ENCODE data around the gene GSS. TPM values are rescaled to one million over a fixed set of nuclear protein-coding genes. Genes with fewer than 3 reads are reported as not detected.

The GSS gene
- total and polyA plus RNA-seq, 2 of the 8 experiments (the other 6 are each of a cell fraction or from before 2014, with no cell fraction given), result 34.6 to 43.2 TPM

DNA sequence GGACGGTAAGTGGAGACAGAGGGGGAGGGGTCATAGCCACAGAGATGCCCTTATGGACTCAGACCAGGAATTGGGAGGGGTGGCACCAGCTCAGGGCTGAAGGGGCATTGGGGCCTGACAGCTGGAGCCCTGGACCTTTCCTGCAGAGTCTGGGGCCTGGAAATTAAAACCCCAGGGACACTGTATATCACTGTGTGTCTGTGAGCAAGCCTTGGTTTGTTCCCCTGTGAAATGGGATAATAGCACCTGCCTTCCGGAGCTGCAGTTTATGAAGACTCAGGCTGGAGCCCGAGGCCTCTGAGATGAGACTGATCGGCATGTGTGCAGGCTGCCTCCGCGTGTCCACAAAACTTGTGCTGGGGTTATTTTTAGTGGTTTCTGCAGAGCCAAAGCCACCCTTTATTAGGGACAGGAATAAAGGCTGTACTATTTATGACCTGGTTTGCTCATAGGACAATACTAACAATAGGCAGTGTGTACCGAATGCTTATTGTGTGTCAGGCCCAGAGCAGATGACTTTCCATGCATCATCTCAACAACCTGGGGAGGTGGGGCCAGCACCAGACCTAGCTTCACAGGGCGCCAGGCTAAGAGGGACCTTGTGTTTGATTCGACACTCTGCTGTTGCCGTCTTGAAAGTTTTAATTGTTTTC is 22.6 kb upstream of the GSS start (continued):
- TF ChIP-seq JUND (IDR thresholded peaks at IDR 0.05; ENCODE audit: low read length), result no peak
- TF ChIP-seq, protein P1, sequence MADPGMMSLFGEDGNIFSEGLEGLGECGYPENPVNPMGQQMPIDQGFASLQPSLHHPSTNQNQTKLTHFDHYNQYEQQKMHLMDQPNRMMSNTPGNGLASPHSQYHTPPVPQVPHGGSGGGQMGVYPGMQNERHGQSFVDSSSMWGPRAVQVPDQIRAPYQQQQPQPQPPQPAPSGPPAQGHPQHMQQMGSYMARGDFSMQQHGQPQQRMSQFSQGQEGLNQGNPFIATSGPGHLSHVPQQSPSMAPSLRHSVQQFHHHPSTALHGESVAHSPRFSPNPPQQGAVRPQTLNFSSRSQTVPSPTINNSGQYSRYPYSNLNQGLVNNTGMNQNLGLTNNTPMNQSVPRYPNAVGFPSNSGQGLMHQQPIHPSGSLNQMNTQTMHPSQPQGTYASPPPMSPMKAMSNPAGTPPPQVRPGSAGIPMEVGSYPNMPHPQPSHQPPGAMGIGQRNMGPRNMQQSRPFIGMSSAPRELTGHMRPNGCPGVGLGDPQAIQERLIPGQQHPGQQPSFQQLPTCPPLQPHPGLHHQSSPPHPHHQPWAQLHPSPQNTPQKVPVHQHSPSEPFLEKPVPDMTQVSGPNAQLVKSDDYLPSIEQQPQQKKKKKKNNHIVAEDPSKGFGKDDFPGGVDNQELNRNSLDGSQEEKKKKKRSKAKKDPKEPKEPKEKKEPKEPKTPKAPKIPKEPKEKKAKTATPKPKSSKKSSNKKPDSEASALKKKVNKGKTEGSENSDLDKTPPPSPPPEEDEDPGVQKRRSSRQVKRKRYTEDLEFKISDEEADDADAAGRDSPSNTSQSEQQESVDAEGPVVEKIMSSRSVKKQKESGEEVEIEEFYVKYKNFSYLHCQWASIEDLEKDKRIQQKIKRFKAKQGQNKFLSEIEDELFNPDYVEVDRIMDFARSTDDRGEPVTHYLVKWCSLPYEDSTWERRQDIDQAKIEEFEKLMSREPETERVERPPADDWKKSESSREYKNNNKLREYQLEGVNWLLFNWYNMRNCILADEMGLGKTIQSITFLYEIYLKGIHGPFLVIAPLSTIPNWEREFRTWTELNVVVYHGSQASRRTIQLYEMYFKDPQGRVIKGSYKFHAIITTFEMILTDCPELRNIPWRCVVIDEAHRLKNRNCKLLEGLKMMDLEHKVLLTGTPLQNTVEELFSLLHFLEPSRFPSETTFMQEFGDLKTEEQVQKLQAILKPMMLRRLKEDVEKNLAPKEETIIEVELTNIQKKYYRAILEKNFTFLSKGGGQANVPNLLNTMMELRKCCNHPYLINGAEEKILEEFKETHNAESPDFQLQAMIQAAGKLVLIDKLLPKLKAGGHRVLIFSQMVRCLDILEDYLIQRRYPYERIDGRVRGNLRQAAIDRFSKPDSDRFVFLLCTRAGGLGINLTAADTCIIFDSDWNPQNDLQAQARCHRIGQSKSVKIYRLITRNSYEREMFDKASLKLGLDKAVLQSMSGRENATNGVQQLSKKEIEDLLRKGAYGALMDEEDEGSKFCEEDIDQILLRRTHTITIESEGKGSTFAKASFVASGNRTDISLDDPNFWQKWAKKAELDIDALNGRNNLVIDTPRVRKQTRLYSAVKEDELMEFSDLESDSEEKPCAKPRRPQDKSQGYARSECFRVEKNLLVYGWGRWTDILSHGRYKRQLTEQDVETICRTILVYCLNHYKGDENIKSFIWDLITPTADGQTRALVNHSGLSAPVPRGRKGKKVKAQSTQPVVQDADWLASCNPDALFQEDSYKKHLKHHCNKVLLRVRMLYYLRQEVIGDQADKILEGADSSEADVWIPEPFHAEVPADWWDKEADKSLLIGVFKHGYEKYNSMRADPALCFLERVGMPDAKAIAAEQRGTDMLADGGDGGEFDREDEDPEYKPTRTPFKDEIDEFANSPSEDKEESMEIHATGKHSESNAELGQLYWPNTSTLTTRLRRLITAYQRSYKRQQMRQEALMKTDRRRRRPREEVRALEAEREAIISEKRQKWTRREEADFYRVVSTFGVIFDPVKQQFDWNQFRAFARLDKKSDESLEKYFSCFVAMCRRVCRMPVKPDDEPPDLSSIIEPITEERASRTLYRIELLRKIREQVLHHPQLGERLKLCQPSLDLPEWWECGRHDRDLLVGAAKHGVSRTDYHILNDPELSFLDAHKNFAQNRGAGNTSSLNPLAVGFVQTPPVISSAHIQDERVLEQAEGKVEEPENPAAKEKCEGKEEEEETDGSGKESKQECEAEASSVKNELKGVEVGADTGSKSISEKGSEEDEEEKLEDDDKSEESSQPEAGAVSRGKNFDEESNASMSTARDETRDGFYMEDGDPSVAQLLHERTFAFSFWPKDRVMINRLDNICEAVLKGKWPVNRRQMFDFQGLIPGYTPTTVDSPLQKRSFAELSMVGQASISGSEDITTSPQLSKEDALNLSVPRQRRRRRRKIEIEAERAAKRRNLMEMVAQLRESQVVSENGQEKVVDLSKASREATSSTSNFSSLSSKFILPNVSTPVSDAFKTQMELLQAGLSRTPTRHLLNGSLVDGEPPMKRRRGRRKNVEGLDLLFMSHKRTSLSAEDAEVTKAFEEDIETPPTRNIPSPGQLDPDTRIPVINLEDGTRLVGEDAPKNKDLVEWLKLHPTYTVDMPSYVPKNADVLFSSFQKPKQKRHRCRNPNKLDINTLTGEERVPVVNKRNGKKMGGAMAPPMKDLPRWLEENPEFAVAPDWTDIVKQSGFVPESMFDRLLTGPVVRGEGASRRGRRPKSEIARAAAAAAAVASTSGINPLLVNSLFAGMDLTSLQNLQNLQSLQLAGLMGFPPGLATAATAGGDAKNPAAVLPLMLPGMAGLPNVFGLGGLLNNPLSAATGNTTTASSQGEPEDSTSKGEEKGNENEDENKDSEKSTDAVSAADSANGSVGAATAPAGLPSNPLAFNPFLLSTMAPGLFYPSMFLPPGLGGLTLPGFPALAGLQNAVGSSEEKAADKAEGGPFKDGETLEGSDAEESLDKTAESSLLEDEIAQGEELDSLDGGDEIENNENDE (IDR thresholded peaks at IDR 0.05; ENCODE audit: insufficient replicate concordance, low read length), result no peak
- no peak for TF ChIP-seq CHD2 (IDR thresholded peaks at IDR 0.05; ENCODE audit: low read length)
- no peak for TF ChIP-seq NANOG (IDR thresholded peaks at IDR 0.05; ENCODE audit: insufficient read depth, low read depth, low read length, poor library complexity, severe bottlenecking)
- no peak for TF ChIP-seq KDM5A (IDR thresholded peaks at IDR 0.05; ENCODE audit: low read length)
- no peak for TF ChIP-seq GTF2F1 (IDR thresholded peaks at IDR 0.05; ENCODE audit: borderline replicate concordance, low read depth, low read length)
- TF ChIP-seq SUZ12 (IDR thresholded peaks at IDR 0.05; ENCODE audit: low read length), result no peak

Measured in H1 (cell line).